ENCODE measurements around the gene TMEM109.

- TF ChIP-seq YY1 (IDR thresholded peaks at IDR 0.05; ENCODE audit: insufficient read depth, insufficient read length) (no peak), ZNF274 (IDR thresholded peaks at IDR 0.05; ENCODE audit: low read depth, low read length) (no peak), SUZ12 (IDR thresholded peaks at IDR 0.05; ENCODE audit: extremely low read depth, insufficient read depth, insufficient read length) (no peak)
Observed at GRCh38 chr11:60951606-60951903, 37.6 kb downstream of the TMEM109 start.
